GM12878 (cell line): Measurements from ENCODE around the gene COX6B1. TPM values are rescaled to one million over a fixed set of nuclear protein-coding genes. Genes with fewer than 3 reads are reported as not detected.

Source experiments
- ATAC-seq: fragments of 200-7000 bp; cut with Tn5 transposase; 3 replicates; pipeline ENCODE4 v1.9.1; 2020; ENCODE audit warnings: mild to moderate bottlenecking, moderate library complexity
- BruUV-seq: library from RNA; stranded (reverse); fragments of 400-500 nt; replicated peaks from 2 replicates; lab custom pipeline; 2021; lab: Mats Ljungman, UMichigan
- CTCF ChIA-PET: fragments of 300-600 bp; sonication (Branson Sonifier 250); formaldehyde crosslinking; extraction: SDS; loops from one replicate; lab custom pipeline; 2021; ENCODE audit warnings: inconsistent platforms; lab: Yijun Ruan, JAX
- POLR2A ChIA-PET: fragments of 350-600 bp; formaldehyde crosslinking; extraction: SDS; loops from one replicate; lab custom pipeline; 2021; ENCODE audit warnings: inconsistent platforms; lab: Charles Lee
- RAD21 ChIA-PET: fragments of 300-600 bp; sonication (Branson Sonifier 250); formaldehyde crosslinking; loops from one replicate; lab custom pipeline; 2023; ENCODE audit warnings: antibody characterized with exemption; ENCODE audit not compliant: unreplicated experiment; lab: Charles Lee
- SMC1A ChIA-PET: fragments of 300-600 bp; sonication (Branson Sonifier 250); formaldehyde crosslinking; loops from one replicate; lab custom pipeline; 2023; ENCODE audit not compliant: unreplicated experiment, uncharacterized antibody; lab: Charles Lee
- DNase-seq: peaks from one replicate; pipeline ENCODE4 v3.0.0-alpha.2; 2011; ENCODE audit warnings: low read depth, low spot score
- FAIRE-seq: peaks from 3 replicates; lab custom pipeline; 2011; peaks lifted over from hg19 to GRCh38; lab: Jason Lieb, UNC
- H2AFZ ChIP-seq: 2 replicates; pipeline ENCODE4 v1.6.0; 2011; ENCODE audit warnings: low read depth, low read length, control low read depth; ENCODE audit not compliant: control insufficient read depth
- H3K27ac ChIP-seq: 2 replicates; pipeline ENCODE4 v1.5.1; 2011; ENCODE audit warnings: control low read depth; ENCODE audit not compliant: control insufficient read depth, insufficient read depth
- H3K27me3 ChIP-seq, 2 experiments: replicated peaks in 1 of 2; 2 replicates each; pipeline versions ENCODE4 v1.6.0 to v1.6.1; 2011; ENCODE audit warnings: low read length in 1 of 2; ENCODE audit not compliant: control insufficient read depth in 2 of 2, insufficient read depth in 2 of 2
- H3K36me3 ChIP-seq, 2 experiments: 2 replicates each; pipeline ENCODE4 v1.5.1; 2011; ENCODE audit warnings: low read length in 1 of 2; ENCODE audit not compliant: control insufficient read depth in 2 of 2, insufficient read depth in 2 of 2
- H3K4me1 ChIP-seq: 2 replicates; pipeline ENCODE4 v1.6.1; 2011; ENCODE audit warnings: mild to moderate bottlenecking, low read length, moderate library complexity, mixed read lengths; ENCODE audit not compliant: control insufficient read depth, insufficient read depth
- H3K4me2 ChIP-seq: 2 replicates; pipeline ENCODE4 v1.6.0; 2011; ENCODE audit warnings: control low read depth; ENCODE audit not compliant: control insufficient read depth, insufficient read depth
- H3K4me3 ChIP-seq: fragments of 200-600 bp; sonication (generic); 2 replicates; pipeline ENCODE4 v1.5.1; 2016
- H3K79me2 ChIP-seq: 2 replicates; pipeline ENCODE4 v1.6.0; 2011; ENCODE audit warnings: low read length; ENCODE audit not compliant: control insufficient read depth, insufficient read depth
- H3K9ac ChIP-seq: 2 replicates; pipeline ENCODE4 v1.8.0; 2011; ENCODE audit warnings: low read length, control low read depth, mixed read lengths; ENCODE audit not compliant: control insufficient read depth, insufficient read depth
- H3K9me3 ChIP-seq: replicated peaks from 3 replicates; pipeline ENCODE4 v1.5.1; 2011; ENCODE audit warnings: mild to moderate bottlenecking, low read length; ENCODE audit not compliant: control insufficient read depth, insufficient read depth
- H4K20me1 ChIP-seq: 2 replicates; pipeline ENCODE4 v1.6.0; 2011; ENCODE audit not compliant: control insufficient read depth, insufficient read depth
- ATF7 ChIP-seq: fragments of 450-650 bp; IDR thresholded peaks from 2 replicates; pipeline ENCODE4 v1.6.1; 2016; ENCODE audit warnings: low read depth, mild to moderate bottlenecking
- BRCA1 ChIP-seq: IDR thresholded peaks from 2 replicates; pipeline ENCODE4 v1.6.1; 2011; ENCODE audit warnings: low read depth, low read length, improper control_type of control experiment
- CBX3 ChIP-seq: fragments of 200-600 bp; sonication (generic); IDR thresholded peaks from 2 replicates; pipeline ENCODE4 v1.6.1; 2016; ENCODE audit warnings: low read depth, borderline replicate concordance
- CHD2 ChIP-seq: IDR thresholded peaks from 2 replicates; pipeline ENCODE4 v1.6.1; 2011; ENCODE audit warnings: low read depth, low read length, improper control_type of control experiment, borderline replicate concordance
- DPF2 ChIP-seq: fragments of 450-650 bp; IDR thresholded peaks from 2 replicates; pipeline ENCODE4 v1.6.1; 2017; ENCODE audit warnings: mild to moderate bottlenecking
- IRF4 ChIP-seq: IDR thresholded peaks from 2 replicates; pipeline ENCODE4 v1.6.1; 2011; ENCODE audit warnings: low read depth, low read length
- IRF5 ChIP-seq: fragments of 450-650 bp; IDR thresholded peaks from 2 replicates; pipeline ENCODE4 v1.6.1; 2017; ENCODE audit warnings: borderline replicate concordance
- MEF2A ChIP-seq: IDR thresholded peaks from 2 replicates; pipeline ENCODE4 v1.6.1; 2011; ENCODE audit warnings: low read depth, mild to moderate bottlenecking, low read length, moderate library complexity; ENCODE audit not compliant: insufficient read depth
- RAD51 ChIP-seq: fragments of 450-650 bp; IDR thresholded peaks from 2 replicates; pipeline ENCODE4 v1.6.1; 2016; ENCODE audit warnings: moderate library complexity, mild to moderate bottlenecking, inconsistent platforms
- RELB ChIP-seq: fragments of 450-650 bp; IDR thresholded peaks from 2 replicates; pipeline ENCODE4 v1.6.1; 2017; ENCODE audit warnings: low read depth, mild to moderate bottlenecking, moderate library complexity
- SIN3A ChIP-seq: IDR thresholded peaks from 2 replicates; pipeline ENCODE4 v1.6.1; 2012; ENCODE audit warnings: low read depth, low read length, improper control_type of control experiment
- SREBF1 ChIP-seq: IDR thresholded peaks from 2 replicates; pipeline ENCODE4 v1.6.1; 2012; ENCODE audit warnings: mild to moderate bottlenecking, low read length
- STAT3 ChIP-seq: IDR thresholded peaks from 2 replicates; pipeline ENCODE4 v1.6.1; 2011; ENCODE audit warnings: low read depth, low read length, improper control_type of control experiment
- ZNF217 ChIP-seq: fragments of 450-650 bp; IDR thresholded peaks from 2 replicates; pipeline ENCODE4 v1.6.1; 2017; ENCODE audit warnings: antibody characterized with exemption, mild to moderate bottlenecking
- WGBS: methylation state at CpG from one replicate; pipeline ENCODE4 v1.1.6; 2016; ENCODE audit warnings: low lambda C conversion rate; ENCODE audit not compliant: insufficient replicate concordance, insufficient coverage; ENCODE audit errors: missing lambda C conversion rate; 5-methylcytosine and 5-hydroxymethylcytosine counted together
- in situ Hi-C: fragments of 300-500 bp; cut with MboI; formaldehyde crosslinking; loops from 9 replicates; pipeline ENCODE4 v1.14.3; 2018; ENCODE audit warnings: mixed read lengths
- intact Hi-C: fragments of 100-400 bp; cut with micrococcal nuclease; formaldehyde crosslinking; loops from one replicate; pipeline ENCODE4 v1.14.2; 2022; ENCODE audit not compliant: unreplicated experiment
- polyA plus RNA-seq, 11 experiments: library from polyadenylated mRNA; depleted of rRNA in 4 of 11; unstranded in 6 of 11; stranded (reverse) in 5 of 11; fragments of >200 nt; fragmentation: Nextera tagmentation in 4 of 11; fragmentation: Illumina TruSeq in 1 of 11; extraction: Ambion mirVana in 4 of 11; extraction: Trizol in 1 of 11; gene quantifications; 1 replicate in 1 of 11; 2 replicates in 10 of 11; pipeline versions ENCODE4 v1.2.1 to v1.2.3, GENCODE V29; 2011 to 2016; ENCODE audit warnings: inconsistent platforms in 2 of 11, missing spikeins in 2 of 11, low read depth in 1 of 11
- total RNA-seq, 4 experiments: library from RNA; depleted of rRNA in 3 of 4; stranded (reverse); fragments of >200 nt in 3 of 4; fragmentation: Illumina TruSeq in 1 of 4; extraction: Trizol in 1 of 4; gene quantifications; 2 replicates each; pipeline versions ENCODE4 v1.2.1 to v1.2.3, GENCODE V29; 2013 to 2021

Gene COX6B1
- total and polyA plus RNA-seq, 10 of the 15 experiments (the other 5 are each of a cell fraction or from before 2014, with no cell fraction given), result 500 to 1,700 (median 862) TPM

GRCh38 chr19:35671818-35672217 lies 23.7 kb downstream of the COX6B1 start:
- ATAC-seq, result no peak
- POLR2A ChIA-PET, result no interaction called here
- no peaks in the 10 kb centered on the region for H3K9me3 ChIP-seq
- no peak for DNase-seq
- H3K9ac ChIP-seq, result no peak overlapping the region
- no peak overlapping the region for H3K4me3 ChIP-seq
- in situ Hi-C loops, result no loop called here
- RAD21 ChIA-PET, result no interaction called here
- no peaks in the 10 kb centered on the region for H3K79me2 ChIP-seq
- H3K27me3 ChIP-seq, result no peaks in the 10 kb centered on the region
- SMC1A ChIA-PET, result no interaction called here
- no peak for FAIRE-seq
- no peak overlapping the region for H2AFZ ChIP-seq
- intact Hi-C loops, result no loop called here
- no peak for TF ChIP-seq IRF4
- no peak for TF ChIP-seq SREBF1
- no peak for TF ChIP-seq CBX3
- TF ChIP-seq DPF2, result no peak
- no peak for TF ChIP-seq CHD2
- no peak overlapping the region for H3K4me2 ChIP-seq
- H4K20me1 ChIP-seq, result no peaks in the 10 kb centered on the region
- WGBS, result 34% methylated on average over 3 of the region's 3 CpGs
- CTCF ChIA-PET, result no interaction called here
- H3K36me3 ChIP-seq, result no peaks in the 10 kb centered on the region
- H3K4me1 ChIP-seq, result peaks cover 4% of the 10 kb centered on the region
- H3K27ac ChIP-seq, result no peak overlapping the region
- no TSS peak for BruUV-seq

- H3K27ac ChIP-seq, result no peak overlapping the region
- SMC1A ChIA-PET, result interaction anchor here (0.9 to 1.9 kb wide), 4 partner anchors 11 to 258 kb away, joined by 3 to 7 read pairs (median 4); partner anchors contain the start of gene COX6B1
- intact Hi-C loops (no loop called here), in situ Hi-C loops (no loop called here)
- RAD21 ChIA-PET, result interaction anchor here (1.0 to 1.2 kb wide), 2 partner anchors 25 to 28 kb away, joined by 3 read pairs; partner anchors contain the start of gene COX6B1
- no peak overlapping the region for H3K9ac ChIP-seq
- H4K20me1 ChIP-seq, result no peaks in the 10 kb centered on the region
- peaks cover 4% of the 10 kb centered on the region for H3K4me1 ChIP-seq
- no TSS peak for BruUV-seq
- H3K27me3 ChIP-seq, result no peaks in the 10 kb centered on the region
- peak overlapping the region; percentile 67 for H3K4me3 ChIP-seq
- 3% methylated on average over 39 of the region's 39 CpGs for WGBS
- H2AFZ ChIP-seq, result peak overlapping the region; percentile 87
- H3K36me3 ChIP-seq, result no peaks in the 10 kb centered on the region
- DNase-seq (no peak), ATAC-seq (peak; percentile 94), FAIRE-seq (peak; percentile 52)
- POLR2A ChIA-PET, result interaction anchor here (0.6 to 1.2 kb wide), 3 partner anchors 25 to 63 kb away, joined by 3 to 5 read pairs (median 3); partner anchors contain the start of gene COX6B1
- no peaks in the 10 kb centered on the region for H3K79me2 ChIP-seq
- CTCF ChIA-PET, result interaction anchor here (1.2 to 1.3 kb wide), 3 partner anchors 21 to 163 kb away, joined by 3 to 5 read pairs (median 4); no protein-coding TSS in a partner anchor
- H3K4me2 ChIP-seq, result peak overlapping the region; percentile 92
- no peaks in the 10 kb centered on the region for H3K9me3 ChIP-seq
- no peak for TF ChIP-seq BRCA1
- no peak for TF ChIP-seq RAD51
- no peak for TF ChIP-seq IRF5
- no peak for TF ChIP-seq MEF2A
- no peak for TF ChIP-seq IRF4
- no peak for TF ChIP-seq ATF7
- TF ChIP-seq CBX3, result no peak
- no peak for TF ChIP-seq SIN3A
- TF ChIP-seq STAT3, result no peak
- TF ChIP-seq RELB, result 0 out of 2 replicates have a peak, but pooled peaks have one; percentile 44
- TF ChIP-seq ZNF217, result no peak
Measured at GRCh38 chr19:35673121-35673804, 25.1 kb downstream of the COX6B1 start.
